ENCODE measurements around the gene VSNL1. TPM values are rescaled to one million over a fixed set of nuclear protein-coding genes. Genes with fewer than 3 reads are reported as not detected.

The VSNL1 gene
- total RNA-seq, 1 experiment from 2014 or later = 7.8 TPM

- ChIA-PET CTCF (no interaction called here), POLR2A (ENCODE audit: low non-redundant PET) (no interaction called here)
- no peaks in the 10 kb centered on the region for H3K9me3 ChIP-seq (ENCODE audit: low read depth, low read length, poor library complexity, severe bottlenecking)
- no peaks in the 10 kb centered on the region for H3K27me3 ChIP-seq (replicated peaks; ENCODE audit: insufficient read depth, low read depth, low read length, poor library complexity)
- BruUV-seq (replicated peaks) = no TSS peak
- intact Hi-C loops (cut with micrococcal nuclease; ENCODE audit: unreplicated experiment) = no loop called here
- no peak overlapping the region for H3K4me3 ChIP-seq (ENCODE audit: low read depth, low read length, poor library complexity, severe bottlenecking)
- no peaks in the 10 kb centered on the region for H3K4me1 ChIP-seq (ENCODE audit: insufficient read depth, low read length, poor library complexity, severe bottlenecking)
- no peak for DNase-seq (ENCODE audit: low spot score)
- TF ChIP-seq EZH2 (IDR thresholded peaks at IDR 0.05; ENCODE audit: borderline replicate concordance, low read depth, low read length, poor library complexity, severe bottlenecking) = no peak
- no peak for TF ChIP-seq CTCF (conservative IDR thresholded peaks at IDR 0.05; ENCODE audit: low read depth, low read length)
- H3K27ac ChIP-seq (ENCODE audit: low read depth, low read length, poor library complexity, severe bottlenecking) = no peak overlapping the region
- H3K36me3 ChIP-seq (ENCODE audit: insufficient read depth, low read length, poor library complexity, severe bottlenecking) = no peaks in the 10 kb centered on the region
These were observed 39.8 kb downstream of the VSNL1 start for GRCh38 chr2:17580319-17580715.

- Histone ChIP-seq H3K9me3 (ENCODE audit: low read depth, low read length, poor library complexity, severe bottlenecking) (no peaks in the 10 kb centered on the region), H3K4me3 (ENCODE audit: low read depth, low read length, poor library complexity, severe bottlenecking) (no peak overlapping the region), H3K36me3 (ENCODE audit: insufficient read depth, low read length, poor library complexity, severe bottlenecking) (no peaks in the 10 kb centered on the region), H3K27me3 (replicated peaks; ENCODE audit: insufficient read depth, low read depth, low read length, poor library complexity) (no peaks in the 10 kb centered on the region), H3K4me1 (ENCODE audit: insufficient read depth, low read length, poor library complexity, severe bottlenecking) (no peaks in the 10 kb centered on the region), H3K27ac (ENCODE audit: low read depth, low read length, poor library complexity, severe bottlenecking) (no peak overlapping the region)
- intact Hi-C loops (cut with micrococcal nuclease; ENCODE audit: unreplicated experiment) = no loop called here
- no peak for DNase-seq (ENCODE audit: low spot score)
- BruUV-seq (replicated peaks) = no TSS peak
- CTCF ChIA-PET = no interaction called here
- no peak for TF ChIP-seq EZH2 (IDR thresholded peaks at IDR 0.05; ENCODE audit: borderline replicate concordance, low read depth, low read length, poor library complexity, severe bottlenecking)
- no peak for TF ChIP-seq CTCF (conservative IDR thresholded peaks at IDR 0.05; ENCODE audit: low read depth, low read length)
- POLR2A ChIA-PET (ENCODE audit: low non-redundant PET) = no interaction called here
These were observed 41.3 kb downstream of the VSNL1 start for GRCh38 chr2:17581831-17582230.

GRCh38 chr2:17583166-17583565 lies 42.7 kb downstream of the VSNL1 start:
- POLR2A ChIA-PET (ENCODE audit: low non-redundant PET) = no interaction called here
- H3K27me3 ChIP-seq (replicated peaks; ENCODE audit: insufficient read depth, low read depth, low read length, poor library complexity) = no peaks in the 10 kb centered on the region
- no peaks in the 10 kb centered on the region for H3K36me3 ChIP-seq (ENCODE audit: insufficient read depth, low read length, poor library complexity, severe bottlenecking)
- intact Hi-C loops (cut with micrococcal nuclease; ENCODE audit: unreplicated experiment) = no loop called here
- H3K4me3 ChIP-seq (ENCODE audit: low read depth, low read length, poor library complexity, severe bottlenecking) = no peak overlapping the region
- CTCF ChIA-PET = no interaction called here
- no peaks in the 10 kb centered on the region for H3K9me3 ChIP-seq (ENCODE audit: low read depth, low read length, poor library complexity, severe bottlenecking)
- no TSS peak for BruUV-seq (replicated peaks)
- H3K27ac ChIP-seq (ENCODE audit: low read depth, low read length, poor library complexity, severe bottlenecking) = no peak overlapping the region
- no peaks in the 10 kb centered on the region for H3K4me1 ChIP-seq (ENCODE audit: insufficient read depth, low read length, poor library complexity, severe bottlenecking)
- DNase-seq (ENCODE audit: low spot score) = no peak
- TF ChIP-seq EZH2 (IDR thresholded peaks at IDR 0.05; ENCODE audit: borderline replicate concordance, low read depth, low read length, poor library complexity, severe bottlenecking) = no peak

- POLR2A ChIA-PET (ENCODE audit: low non-redundant PET) = no interaction called here
- intact Hi-C loops (cut with micrococcal nuclease; ENCODE audit: unreplicated experiment) = no loop called here
- Histone ChIP-seq H3K4me1 (ENCODE audit: insufficient read depth, low read length, poor library complexity, severe bottlenecking) (no peaks in the 10 kb centered on the region), H3K9me3 (ENCODE audit: low read depth, low read length, poor library complexity, severe bottlenecking) (no peaks in the 10 kb centered on the region), H3K4me3 (ENCODE audit: low read depth, low read length, poor library complexity, severe bottlenecking) (no peak overlapping the region), H3K36me3 (ENCODE audit: insufficient read depth, low read length, poor library complexity, severe bottlenecking) (no peaks in the 10 kb centered on the region), H3K27me3 (replicated peaks; ENCODE audit: insufficient read depth, low read depth, low read length, poor library complexity) (no peaks in the 10 kb centered on the region), H3K27ac (ENCODE audit: low read depth, low read length, poor library complexity, severe bottlenecking) (no peak overlapping the region)
- TF ChIP-seq CTCF (conservative IDR thresholded peaks at IDR 0.05; ENCODE audit: low read depth, low read length) (no peak), EZH2 (IDR thresholded peaks at IDR 0.05; ENCODE audit: borderline replicate concordance, low read depth, low read length, poor library complexity, severe bottlenecking) (no peak)
- no TSS peak for BruUV-seq (replicated peaks)
- CTCF ChIA-PET = no interaction called here
- DNase-seq (ENCODE audit: low spot score) = no peak
These were observed 43.1 kb downstream of the VSNL1 start for GRCh38 chr2:17583646-17584045.
